ENCODE measurements around the gene NPC1.
"Not testable (repeated sequence)": the region's sequence is repeated elsewhere in the genome, so short reads cannot be mapped to it uniquely, and the experiment has no call there.

NPC1 gene

DNA sequence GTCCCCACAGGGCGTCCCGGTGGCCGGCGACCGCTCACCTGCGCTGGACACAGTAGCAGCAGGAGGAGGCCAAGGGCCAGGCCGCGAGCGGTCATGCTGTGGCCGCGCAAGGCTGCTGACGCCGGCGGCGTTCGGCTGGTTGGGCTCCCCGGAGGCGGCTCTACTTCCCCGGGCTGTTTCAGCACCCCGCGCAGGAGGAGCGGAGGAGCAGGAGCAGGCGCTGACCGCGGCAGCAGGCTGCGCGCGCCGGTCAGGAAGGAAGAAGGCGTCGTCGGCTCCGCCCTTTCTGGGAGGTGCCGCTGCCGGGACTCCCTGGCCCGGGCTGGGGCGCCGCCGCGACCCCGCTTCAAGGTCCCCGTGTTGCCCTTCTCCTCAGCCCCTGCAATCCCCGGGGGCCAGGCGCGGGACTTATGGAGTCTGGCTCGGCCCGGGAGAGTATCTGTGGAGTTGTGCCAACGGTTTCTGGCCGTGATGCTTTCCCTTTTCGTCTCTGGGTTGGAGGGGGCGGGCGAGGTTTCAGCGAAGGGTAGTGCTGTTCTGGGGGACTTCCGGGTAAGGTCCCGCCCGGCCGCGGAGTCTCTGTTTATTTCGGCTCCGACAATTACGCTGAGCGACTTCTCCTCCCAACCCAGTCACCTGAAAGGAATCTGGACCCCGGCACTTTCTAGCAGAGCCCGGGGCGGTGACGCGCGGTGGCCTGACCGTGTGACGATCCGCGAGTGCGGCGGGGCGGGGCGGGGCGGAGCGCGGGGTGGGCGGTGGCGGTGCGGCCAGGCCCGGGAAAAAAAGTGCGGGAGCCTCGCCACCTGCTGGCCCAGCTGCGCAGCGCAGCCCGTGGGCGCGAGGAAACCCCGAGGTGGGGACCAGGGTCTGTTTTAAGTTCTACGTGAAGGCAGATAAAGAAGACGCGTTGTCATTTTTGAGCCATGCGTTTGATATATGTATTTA, at the start of gene NPC1:
NPC1 (minus strand) TSS at position 258 of the 948 bp plus-strand sequence; CDS start at position 95, 163 bp downstream.
- DNase-seq = peak; percentile 98

DNA sequence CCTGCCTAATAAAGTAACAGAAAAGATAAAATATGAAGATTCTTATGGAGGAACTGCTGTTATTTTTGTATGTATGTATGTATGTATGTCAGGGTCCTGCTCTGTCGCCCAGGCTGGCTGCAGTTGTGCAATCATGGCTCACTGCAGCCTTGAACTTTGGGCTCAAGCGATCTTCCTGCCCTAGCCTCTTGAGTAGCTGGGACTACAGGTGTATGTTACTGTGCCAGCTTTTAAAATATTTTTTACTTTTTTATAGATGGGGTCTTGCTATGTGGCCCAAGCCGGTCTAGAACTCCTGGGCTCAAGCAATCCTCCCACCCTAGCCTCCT, 49.7 kb upstream of the NPC1 start:
- DNase-seq = no peak

DNA sequence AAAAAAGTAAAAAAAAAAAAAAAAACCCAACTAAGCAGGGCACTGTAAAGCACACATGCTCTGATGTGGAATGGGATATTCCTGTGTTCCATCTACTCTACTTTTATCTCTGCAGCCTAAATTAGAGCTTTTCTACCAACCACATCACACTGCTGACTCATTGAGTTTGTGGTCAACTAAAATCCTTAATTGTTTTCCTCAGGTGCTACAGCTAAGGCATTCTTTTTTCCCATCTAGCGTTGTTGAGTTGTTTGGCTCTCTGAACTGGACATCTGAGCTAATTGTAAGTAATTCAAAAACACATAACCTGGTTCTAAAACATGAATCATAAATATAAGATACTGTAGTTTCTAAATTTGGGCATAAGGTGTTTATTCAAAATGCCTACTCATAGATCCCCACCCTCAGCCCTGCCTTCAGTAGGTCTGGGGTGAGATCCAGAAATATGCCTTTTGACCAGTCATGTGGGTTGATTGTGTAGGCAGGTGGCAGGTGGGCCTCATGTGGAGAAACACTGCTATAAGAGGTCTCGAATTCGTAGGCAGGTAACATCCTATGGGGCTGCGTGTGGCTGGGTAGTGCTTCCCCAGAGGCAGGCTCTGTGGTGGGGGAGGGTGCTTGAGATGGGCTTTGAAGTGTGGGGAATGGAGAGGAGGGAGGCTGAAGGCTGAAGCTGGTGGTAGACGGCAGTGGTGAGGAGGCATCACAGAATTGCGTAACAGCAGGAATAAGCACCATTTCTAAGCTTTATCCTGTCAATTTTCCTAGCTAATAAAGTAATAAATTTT, 49.2 kb upstream of the NPC1 start:
- peak; percentile 32 for DNase-seq

DNA sequence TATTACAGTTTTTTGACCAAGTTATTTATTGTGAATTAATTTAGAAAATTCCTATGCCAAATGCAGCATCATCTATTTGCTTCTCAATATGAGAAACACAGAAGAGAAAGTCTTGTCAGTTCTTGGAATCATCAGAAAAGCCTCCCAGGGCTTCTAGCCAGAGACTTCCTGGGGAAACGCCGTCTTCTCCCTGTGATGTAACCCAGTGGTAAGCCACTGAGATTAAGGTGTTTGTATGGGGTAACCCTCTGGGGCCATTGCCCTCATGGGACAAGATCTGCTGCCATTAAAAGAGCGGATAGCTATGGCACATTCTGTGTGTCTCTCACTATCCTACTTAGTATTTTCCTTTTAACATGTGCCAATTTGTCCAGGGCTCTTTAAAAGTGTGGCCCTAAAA, 48.4 kb upstream of the NPC1 start:
- DNase-seq = no peak

DNA sequence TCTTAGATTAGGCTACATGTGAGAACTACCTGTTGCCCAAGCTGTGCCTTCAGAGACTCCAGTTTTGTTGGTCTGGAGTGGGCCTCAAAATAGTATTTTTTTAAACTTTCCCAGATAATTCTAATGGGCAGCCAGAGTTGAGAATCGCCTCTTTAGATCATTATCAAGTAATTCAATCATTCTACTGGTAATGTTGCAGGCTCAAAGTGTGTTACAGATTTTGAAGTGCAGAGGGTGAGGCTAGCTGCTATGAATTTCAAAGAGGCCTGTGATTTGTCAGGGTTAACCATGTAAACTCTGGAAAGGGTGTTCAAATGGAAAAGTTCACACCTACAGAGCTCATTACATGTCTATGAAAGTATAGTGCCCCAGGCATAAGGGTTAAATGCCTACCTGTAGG, 46.3 kb upstream of the NPC1 start:
- no peak for DNase-seq

DNA sequence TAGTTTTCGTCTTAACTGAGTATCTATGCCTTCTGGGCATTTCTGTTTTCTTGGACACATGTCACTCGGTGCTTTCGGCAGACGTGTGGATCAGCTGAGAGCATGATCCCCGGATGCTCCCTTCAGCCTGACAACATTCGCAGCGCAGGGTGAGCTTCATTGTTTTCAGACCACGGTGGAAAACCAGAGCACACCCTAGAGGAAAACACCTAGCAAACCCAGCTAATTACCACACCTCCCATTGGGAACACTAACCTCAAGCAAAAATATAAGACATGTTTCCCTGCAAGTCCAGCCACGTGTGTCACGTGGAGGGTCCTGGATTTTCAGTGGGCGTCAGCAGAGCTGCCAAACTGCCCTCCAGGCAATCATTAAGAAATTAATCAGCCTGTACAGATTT, 45.4 kb upstream of the NPC1 start:
- DNase-seq = no peak

DNA sequence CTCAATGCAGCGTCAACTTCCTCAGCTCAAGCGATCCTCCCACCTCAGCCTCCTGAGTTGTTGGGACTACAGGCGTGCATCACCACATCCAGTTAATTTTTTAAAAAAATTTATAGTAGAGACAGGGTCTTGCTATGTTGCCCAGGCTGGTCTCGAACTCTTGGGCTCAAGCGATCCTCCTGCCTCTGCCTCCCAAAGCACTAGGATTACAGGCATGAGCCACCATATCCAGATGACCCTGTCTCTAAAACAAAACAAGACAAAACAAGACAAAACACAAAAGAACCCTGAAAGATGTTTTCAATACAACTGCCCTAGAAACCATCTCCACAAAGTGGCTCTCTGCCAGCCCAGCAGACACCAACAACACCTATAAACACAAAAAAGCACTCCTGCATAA, 45.0 kb upstream of the NPC1 start:
- no peak for DNase-seq

DNA sequence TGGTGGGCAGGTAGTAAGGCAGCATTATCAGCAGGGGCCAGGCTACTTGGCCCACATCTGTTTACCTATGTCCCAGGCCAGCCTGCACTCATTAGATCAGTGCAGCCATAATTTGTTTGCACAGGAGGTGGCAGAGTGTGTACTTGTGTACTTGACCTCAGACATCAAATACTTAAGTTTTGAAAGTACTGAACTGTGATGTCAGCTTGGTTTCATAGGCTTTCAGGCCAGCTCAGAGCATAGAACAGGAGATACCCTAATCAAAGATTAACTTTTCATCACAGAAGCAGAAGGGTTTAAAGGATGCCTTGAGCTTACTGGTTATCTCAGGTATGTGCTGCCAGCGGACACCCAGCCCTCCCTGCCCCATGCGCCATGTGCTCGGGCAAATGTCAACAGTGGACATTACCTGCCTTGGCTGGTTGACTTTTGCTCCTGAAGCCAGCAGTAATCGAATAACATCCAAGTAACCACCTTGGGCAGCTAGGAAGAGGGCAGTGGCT, 43.2 kb upstream of the NPC1 start:
- DNase-seq = no peak

DNA sequence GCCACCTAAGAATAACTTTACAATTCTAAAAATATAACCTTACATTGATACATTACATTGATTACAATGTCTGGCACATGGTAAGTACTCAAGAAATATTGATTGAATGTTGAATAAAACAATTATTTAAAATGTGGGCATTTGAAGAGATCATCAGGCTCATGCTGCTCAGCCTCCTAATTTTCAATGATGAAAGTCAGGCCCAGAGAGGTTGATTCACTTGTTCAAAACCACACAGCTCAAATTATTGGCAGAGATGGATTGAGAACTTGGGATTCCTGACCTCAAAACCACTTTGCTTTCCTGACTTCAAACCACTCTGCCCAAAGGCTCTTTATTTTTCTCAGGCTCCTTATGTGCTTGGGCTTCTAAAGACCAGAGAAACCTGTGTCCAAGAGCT, 41.7 kb upstream of the NPC1 start:
- no peak for DNase-seq

DNA sequence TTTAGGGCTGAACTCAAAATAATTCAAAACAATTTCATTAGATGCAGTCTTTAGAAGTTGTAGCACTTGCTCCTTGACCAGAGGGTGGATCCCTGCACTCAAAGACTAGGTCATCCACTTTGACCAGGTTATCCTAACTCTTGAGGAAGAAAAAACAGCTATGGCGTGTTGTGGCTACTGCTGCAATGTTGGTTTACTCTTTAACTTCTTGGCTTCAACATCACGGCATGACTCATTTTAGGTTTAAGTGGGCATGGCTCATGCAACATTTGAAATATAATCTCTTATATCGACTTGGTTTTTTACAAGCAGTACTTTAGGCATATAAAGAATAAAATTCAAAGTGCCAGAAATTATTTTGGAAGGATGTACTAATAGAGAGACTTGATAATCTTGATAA, 41.0 kb upstream of the NPC1 start:
- DNase-seq = peak; percentile 90

DNA sequence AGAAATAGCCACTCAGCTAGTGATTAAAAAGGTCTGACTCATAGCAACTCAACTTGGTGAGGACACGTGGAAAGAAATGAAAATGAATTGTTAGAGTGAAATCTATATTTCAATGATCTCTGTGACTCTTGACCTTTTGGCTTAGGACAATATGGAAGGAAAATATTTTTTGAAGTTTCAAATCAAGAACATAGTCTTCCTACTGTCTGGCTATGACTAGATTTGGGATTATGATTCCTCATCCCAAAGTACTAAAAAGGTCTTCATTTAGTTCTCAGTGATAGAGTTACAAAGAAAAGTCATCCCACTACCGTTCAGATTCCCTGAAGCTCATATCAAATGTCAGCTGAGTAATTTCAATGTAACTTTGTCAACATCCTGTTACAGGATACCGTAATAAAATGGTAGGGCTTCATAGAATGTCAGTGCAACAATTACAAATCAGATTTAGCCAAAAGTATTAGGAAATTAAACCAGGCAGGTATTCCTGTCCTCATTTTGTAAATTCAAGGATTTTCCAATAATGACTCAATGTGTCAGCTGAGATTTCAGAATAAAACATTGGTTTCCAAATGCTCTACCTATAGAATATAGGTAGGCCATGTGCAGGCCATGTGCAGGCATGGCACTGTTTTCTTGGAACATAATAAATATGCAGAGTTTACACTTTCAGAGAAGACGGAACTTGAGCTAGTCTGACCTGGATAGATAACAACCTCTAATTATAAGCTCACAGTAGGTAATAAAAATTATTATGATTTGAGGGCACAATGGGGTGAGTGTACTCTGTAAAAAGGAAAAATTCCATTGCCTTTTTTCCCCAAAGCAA, 40.4 kb upstream of the NPC1 start:
- peak; percentile 88 for DNase-seq

DNA sequence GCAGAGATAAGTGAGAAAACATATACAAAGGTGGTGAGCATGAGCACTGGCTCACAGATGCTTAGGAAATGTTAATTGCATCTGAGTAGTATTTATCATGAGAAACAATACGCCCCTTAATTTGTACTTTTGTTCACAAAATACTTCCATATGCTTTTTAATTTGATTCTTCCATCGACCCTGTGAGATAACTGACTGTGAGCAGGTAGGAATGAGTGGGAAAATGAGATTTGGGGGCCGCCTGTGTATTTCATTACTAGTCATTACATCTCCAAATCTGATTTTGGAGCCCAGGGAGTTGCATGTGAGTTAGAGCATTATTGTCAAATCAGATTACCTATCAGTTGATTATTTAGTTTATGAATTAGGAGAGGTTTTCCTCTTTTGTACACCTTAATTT, 36.7 kb upstream of the NPC1 start:
- no peak for DNase-seq

DNA sequence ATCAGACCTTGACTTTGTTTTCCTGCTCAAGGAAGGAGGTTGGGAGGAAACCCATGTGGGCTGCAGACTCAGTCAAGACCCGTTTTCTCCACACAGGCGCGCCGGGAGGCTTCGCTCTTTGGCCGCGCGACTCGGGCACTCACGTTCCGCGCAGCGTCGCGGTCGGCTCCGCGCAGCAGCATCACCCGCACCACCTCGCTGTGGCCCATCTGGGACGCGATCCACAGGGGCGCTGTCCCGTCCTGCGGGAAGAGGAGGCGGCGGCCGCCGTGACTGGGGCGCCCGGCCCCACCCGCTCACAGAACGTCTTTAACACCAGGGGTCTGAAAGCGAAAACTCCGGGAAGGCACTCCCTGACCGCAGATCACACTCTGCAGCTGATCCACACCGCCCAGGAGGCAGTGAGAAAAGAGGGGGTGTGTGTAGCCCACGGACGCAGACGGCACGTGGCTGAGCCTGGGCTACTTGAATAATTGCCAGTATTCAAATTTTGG, 33.1 kb upstream of the NPC1 start:
- no peak for DNase-seq

DNA sequence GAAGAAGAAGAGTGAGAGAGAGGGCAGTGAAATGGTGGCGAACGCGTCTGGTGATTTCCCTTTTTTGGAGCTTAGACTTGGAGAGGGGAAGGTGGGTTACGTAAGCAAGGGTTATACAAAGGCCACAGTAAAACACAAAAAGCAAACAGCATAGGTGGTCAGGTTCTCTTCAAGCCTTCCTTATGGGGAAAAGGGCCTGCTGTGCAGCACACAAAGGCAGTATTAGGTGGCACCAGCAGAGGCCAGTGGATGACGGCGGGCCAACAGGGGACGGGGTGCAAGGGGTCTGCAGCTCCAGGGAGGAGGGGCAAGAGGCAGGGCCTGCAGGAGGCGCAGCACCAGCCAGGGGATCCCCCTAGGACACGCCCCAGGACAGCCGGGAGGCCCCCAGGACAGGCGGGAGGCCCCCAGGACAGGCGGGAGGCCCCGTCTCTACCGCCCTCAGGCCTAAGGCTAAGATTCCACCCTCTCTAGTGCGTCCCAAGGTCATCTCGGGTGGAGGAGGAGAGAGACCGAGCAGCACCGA, 32.6 kb upstream of the NPC1 start:
- DNase-seq = no peak

DNA sequence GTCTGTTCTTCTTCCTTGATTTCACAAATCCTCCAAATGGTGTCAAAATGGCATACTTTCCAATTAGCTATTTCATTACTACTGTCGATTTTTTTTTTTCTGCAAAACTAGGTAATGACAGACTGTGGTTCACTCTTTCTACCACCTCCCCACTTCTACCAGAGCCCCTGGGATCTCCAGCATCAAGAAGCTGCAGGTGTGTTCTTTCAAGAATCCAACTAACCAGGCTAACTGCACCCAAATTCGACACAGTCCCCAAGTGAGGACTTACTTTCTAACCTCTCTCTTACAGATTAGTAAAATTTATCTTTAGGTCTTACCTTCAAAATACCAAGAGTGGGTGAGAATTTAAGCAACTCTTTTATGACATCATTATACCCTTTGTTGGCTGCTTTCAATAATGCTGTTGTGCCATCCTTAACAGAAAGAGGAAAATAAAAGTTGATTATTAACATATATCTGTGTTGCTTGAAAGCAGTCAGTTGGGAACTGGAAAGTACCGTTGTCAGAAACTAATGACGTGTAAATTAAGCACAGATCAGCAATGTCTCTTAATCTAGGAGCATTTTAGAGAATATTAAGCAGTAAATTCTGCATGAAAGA, 31.2 kb upstream of the NPC1 start:
- no peak for DNase-seq

DNA sequence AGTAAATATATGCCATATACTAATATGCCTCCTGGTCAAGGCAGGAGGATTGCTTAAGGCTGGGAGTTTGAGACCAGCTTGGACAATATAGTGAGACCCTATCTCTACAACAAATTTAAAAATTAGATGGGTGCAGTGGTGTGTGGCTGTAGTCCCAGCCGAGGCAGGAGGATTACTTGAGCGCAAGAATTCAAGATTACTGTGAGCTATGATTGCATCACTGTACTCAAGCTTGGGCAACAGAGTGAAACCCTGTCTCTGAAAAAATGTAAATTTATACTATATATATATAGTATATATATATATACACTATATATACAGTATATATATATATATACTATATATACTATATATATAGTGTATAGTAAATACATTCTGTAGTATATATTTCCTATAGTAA, 30.0 kb upstream of the NPC1 start:
- no peak for DNase-seq

DNA sequence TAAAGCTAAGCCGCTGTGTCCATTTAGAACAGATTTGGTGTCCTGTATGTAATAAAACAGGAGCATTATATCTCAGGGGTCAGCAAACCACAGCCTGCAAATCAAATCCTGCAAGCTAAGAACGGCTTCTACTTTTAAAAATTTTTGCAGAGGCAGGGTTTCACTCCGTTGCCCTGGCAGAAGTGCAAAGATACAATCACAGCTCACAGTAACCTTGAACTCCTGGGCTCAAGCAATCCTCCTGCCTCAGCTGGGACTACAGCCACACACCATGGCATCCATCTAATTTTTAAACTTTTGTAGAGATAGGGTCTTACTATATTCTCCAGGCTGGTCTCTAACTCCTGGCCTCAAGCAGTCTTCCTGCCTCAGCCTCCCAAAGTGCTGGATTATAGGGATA, 28.6 kb upstream of the NPC1 start:
- DNase-seq = no peak

DNA sequence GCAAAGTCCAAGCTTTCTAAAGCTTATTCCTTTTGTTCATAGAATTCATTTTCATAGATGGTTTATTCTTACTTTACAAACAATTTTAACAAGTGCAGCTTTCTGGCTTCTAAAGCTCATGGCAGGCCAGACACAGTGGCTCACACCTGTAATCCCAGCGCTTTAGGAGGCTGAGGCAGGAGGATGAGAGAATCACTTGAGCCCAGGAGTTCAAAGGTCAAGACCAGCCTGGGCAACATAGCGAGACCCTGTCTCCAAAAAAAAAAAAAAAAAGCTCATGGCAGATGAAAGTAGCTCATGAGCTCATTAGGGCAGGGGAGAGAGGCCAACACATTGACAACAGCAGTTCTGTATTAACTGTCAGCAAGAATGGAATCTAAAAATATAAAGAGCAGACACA, 28.1 kb upstream of the NPC1 start:
- DNase-seq = no peak

DNA sequence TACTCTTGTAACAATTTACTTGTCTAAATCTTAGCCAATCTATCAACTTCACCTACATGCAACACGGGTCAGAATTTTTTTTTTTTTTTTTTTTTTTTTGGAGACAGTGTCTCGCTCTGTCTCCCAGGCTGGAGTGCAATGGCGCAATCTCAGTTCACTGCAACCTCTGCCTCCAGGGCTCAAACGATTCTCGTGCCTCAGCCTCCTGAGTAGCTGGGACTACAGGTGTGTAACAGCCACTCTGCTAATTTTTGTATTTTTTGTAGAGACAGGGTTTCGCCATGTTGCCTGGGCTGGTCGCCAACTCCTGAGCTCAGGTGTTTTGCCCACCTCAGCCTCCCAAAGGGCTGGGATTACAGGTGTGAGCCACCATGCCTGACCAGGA, 26.8 kb upstream of the NPC1 start:
- DNase-seq = not testable (repeated sequence)

DNA sequence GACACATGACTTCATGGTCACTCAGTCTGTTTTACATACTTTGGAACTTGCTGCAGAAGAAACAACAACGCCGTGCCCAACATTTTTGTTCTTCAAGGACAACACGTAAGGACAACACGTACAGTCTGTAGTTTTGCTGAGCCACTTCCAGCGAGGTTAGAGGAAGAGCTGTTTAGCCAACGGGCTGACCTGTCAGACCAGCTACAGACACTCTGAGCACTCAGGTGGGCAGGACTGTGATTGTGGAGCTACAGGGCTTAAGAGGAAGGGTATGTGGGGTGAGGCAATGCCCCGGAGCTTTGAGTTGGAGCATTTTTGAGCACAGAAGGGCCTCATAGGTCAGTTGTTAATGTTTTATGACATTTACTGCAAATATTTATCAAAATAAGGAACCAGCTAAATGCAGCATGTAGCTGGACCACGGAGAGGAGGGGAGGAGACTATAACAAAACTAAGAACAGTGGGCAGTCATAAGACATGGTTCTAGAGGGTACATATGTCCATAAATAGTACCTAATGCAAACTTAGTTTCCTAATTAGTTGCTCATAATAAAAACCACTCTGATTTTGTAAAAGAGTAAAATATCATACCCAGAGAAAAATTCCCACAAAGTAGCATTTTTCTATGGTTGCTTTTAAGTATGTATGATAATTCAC, 26.3 kb upstream of the NPC1 start:
- DNase-seq = no peak

DNA sequence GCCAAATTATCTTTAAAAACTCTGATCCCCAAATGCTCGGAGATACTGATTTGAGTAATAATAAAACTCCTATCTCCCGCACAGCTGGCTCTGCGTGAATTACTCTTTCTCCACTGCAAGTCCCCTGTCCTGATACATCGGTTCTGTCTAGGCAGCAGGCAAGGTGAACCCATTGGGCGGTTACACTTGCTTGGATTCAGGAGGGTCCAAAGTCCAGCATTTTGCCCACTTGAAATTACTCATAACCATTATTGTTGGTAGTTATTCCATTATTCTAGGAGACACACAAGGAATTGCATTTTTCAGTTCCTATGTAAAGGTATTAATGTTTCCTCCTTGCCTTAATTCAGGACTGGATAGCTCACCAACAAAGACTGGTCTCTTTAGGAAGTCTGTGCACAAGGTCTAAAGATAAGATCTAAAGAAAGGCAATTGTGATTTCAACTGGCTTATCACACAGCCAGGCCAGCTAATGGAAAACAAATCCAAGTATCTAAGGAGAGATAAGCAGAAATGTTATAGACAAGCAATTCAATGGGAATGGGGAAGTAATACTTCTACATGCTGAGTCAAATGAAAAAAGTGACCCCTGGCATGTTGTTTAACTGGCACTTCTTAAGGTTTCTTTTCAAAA, 23.2 kb upstream of the NPC1 start:
- DNase-seq = no peak
